Measurements from ENCODE around the gene VWC2.

VWC2 gene

DNA sequence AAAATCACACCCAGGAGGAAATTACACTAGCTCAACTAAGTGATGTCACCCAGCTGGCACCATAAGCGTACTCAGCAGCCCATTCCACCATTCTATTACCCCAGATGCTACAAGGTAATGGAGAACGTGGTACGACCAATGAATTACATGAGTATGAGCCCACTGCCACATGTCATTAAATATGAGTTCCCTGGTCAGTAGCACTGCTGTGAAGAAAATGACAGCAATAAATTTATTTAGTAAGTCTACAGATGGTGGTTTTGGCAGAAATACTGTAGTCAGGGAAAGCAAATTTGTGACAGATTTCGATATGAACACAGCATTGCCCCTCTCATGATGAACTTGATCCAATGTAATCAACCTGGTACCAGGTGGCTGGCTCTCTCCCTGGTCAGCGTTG, 154.2 kb downstream of the VWC2 start:
- no peak overlapping the region for H2BK5ac ChIP-seq (ENCODE audit: low read depth, low read length, poor library complexity, severe bottlenecking)
- no peak overlapping the region for H3K4ac ChIP-seq (ENCODE audit: low read depth in 1 of 2, low read length in 2 of 2)
- WGBS, result 70% methylated on average over 5 of the region's 5 CpGs
- no peak overlapping the region for H2BK120ac ChIP-seq (ENCODE audit: low read depth, low read length)
- H3K4me3 ChIP-seq (ENCODE audit: insufficient read depth in 1 of 2, low read depth in 1 of 2, low read length in 2 of 2), result no peak overlapping the region
- H3K9me3 ChIP-seq (ENCODE audit: control insufficient read depth, low read length), result peaks cover 8% of the 10 kb centered on the region
- H3K4me2 ChIP-seq (ENCODE audit: low read length, poor library complexity, severe bottlenecking), result no peak overlapping the region
- H2BK15ac ChIP-seq (ENCODE audit: low read depth, poor library complexity, severe bottlenecking), result no peak overlapping the region
- no peaks in the 10 kb centered on the region for H3K27me3 ChIP-seq (ENCODE audit: control insufficient read depth in 1 of 2, insufficient read depth in 1 of 2, low read length in 2 of 2)
- H3K79me1 ChIP-seq (replicated peaks; ENCODE audit: low read length, poor library complexity, severe bottlenecking), result no peaks in the 10 kb centered on the region
- no peaks in the 10 kb centered on the region for H3K36me3 ChIP-seq (ENCODE audit: control insufficient read depth in 1 of 2, insufficient read depth in 2 of 2, low read depth in 1 of 2, low read length in 2 of 2)
- H3K23ac ChIP-seq (ENCODE audit: low read length in 2 of 2), result no peak overlapping the region
- H2BK12ac ChIP-seq (ENCODE audit: low read length in 2 of 2), result no peak overlapping the region
- H4K91ac ChIP-seq (ENCODE audit: low read length), result no peak overlapping the region
- no peak overlapping the region for H4K8ac ChIP-seq (ENCODE audit: low read length)
- no peak overlapping the region for H3K9ac ChIP-seq (ENCODE audit: low read length)
- H3K4me1 ChIP-seq (ENCODE audit: control insufficient read depth, insufficient read depth, low read depth, low read length), result no peaks in the 10 kb centered on the region
- H3K18ac ChIP-seq (ENCODE audit: low read depth in 1 of 2, low read length in 2 of 2), result no peak overlapping the region
- H3K27ac ChIP-seq (ENCODE audit: low read length, poor library complexity, severe bottlenecking), result no peak overlapping the region
- no peak overlapping the region for H2AK5ac ChIP-seq (ENCODE audit: low read length, severe bottlenecking)
- no peak for DNase-seq
- H2AFZ ChIP-seq (ENCODE audit: low read depth, low read length), result no peak overlapping the region
- H3K14ac ChIP-seq (ENCODE audit: low read length in 2 of 2), result no peak overlapping the region

DNA sequence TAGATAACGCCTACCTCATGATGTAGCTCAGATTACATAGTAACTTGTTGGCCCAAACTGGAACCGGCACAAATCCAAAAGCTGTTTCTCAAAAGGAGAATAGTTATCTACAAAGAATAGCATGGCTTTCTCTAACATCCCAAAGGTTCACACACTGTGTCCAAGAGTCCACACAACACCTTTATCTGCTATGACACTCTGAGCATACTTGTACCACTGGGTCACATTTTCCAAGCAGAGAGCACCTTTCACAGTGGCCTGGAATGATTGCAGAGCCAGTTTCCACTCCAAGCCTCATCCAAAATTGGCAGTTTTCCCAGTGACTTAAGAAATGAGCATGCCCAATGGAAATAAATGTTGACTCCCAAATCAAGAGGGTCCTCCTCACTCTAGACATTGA, 155.3 kb downstream of the VWC2 start:
- WGBS, result 68% methylated on average over 2 of the region's 2 CpGs
- no peak overlapping the region for H2BK12ac ChIP-seq (ENCODE audit: low read length in 2 of 2)
- no peaks in the 10 kb centered on the region for H3K27me3 ChIP-seq (ENCODE audit: control insufficient read depth in 1 of 2, insufficient read depth in 1 of 2, low read length in 2 of 2)

DNA sequence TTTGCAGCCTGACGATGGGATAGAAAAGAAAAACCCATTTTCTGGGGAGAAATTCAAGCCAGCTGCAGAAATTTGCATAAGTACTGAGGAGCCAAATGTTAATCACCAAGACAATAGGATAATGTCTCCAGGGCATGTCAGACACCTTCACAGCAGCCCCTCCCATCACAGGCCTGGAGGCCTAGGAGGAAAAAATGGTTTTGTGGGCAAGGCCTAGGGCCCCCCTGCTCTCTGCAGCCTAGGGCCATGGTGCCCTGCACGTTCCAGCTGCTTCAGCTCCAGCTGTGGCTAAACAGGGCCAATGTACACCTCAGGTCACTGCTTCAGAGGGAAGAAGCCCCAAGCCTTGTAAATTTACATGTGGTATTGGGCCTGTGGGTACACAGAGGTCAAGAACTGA, 158.2 kb downstream of the VWC2 start:
- no peak overlapping the region for H3K4me3 ChIP-seq (ENCODE audit: insufficient read depth in 1 of 2, low read depth in 1 of 2, low read length in 2 of 2)
- no peak overlapping the region for H3K4ac ChIP-seq (ENCODE audit: low read depth in 1 of 2, low read length in 2 of 2)
- no peaks in the 10 kb centered on the region for H3K36me3 ChIP-seq (ENCODE audit: control insufficient read depth in 1 of 2, insufficient read depth in 2 of 2, low read depth in 1 of 2, low read length in 2 of 2)
- no peak overlapping the region for H3K27ac ChIP-seq (ENCODE audit: low read length, poor library complexity, severe bottlenecking)
- H2BK12ac ChIP-seq (ENCODE audit: low read length in 2 of 2), result no peak overlapping the region
- WGBS, result 68% methylated on average over 2 of the region's 2 CpGs
- DNase-seq, result no peak
- no peak overlapping the region for H3K18ac ChIP-seq (ENCODE audit: low read depth in 1 of 2, low read length in 2 of 2)
- H3K9me3 ChIP-seq (ENCODE audit: control insufficient read depth, low read length), result peaks cover 8% of the 10 kb centered on the region
- H2BK120ac ChIP-seq (ENCODE audit: low read depth, low read length), result no peak overlapping the region
- H3K14ac ChIP-seq (ENCODE audit: low read length in 2 of 2), result no peak overlapping the region
- no peaks in the 10 kb centered on the region for H3K79me1 ChIP-seq (replicated peaks; ENCODE audit: low read length, poor library complexity, severe bottlenecking)
- H4K91ac ChIP-seq (ENCODE audit: low read length), result no peak overlapping the region
- no peak overlapping the region for H2AFZ ChIP-seq (ENCODE audit: low read depth, low read length)
- H3K23ac ChIP-seq (ENCODE audit: low read length in 2 of 2), result no peak overlapping the region
- H2AK5ac ChIP-seq (ENCODE audit: low read length, severe bottlenecking), result no peak overlapping the region
- no peak overlapping the region for H3K9ac ChIP-seq (ENCODE audit: low read length)
- H4K8ac ChIP-seq (ENCODE audit: low read length), result no peak overlapping the region
- H2BK5ac ChIP-seq (ENCODE audit: low read depth, low read length, poor library complexity, severe bottlenecking), result no peak overlapping the region
- H2BK15ac ChIP-seq (ENCODE audit: low read depth, poor library complexity, severe bottlenecking), result no peak overlapping the region
- no peak overlapping the region for H3K4me2 ChIP-seq (ENCODE audit: low read length, poor library complexity, severe bottlenecking)
- no peaks in the 10 kb centered on the region for H3K27me3 ChIP-seq (ENCODE audit: control insufficient read depth in 1 of 2, insufficient read depth in 1 of 2, low read length in 2 of 2)
- no peaks in the 10 kb centered on the region for H3K4me1 ChIP-seq (ENCODE audit: control insufficient read depth, insufficient read depth, low read depth, low read length)

More for the DNA sequence above, 155.3 kb downstream of the VWC2 start:
- no peaks in the 10 kb centered on the region for H3K4me1 ChIP-seq (ENCODE audit: control insufficient read depth, insufficient read depth, low read depth, low read length)
- peaks cover 8% of the 10 kb centered on the region for H3K9me3 ChIP-seq (ENCODE audit: control insufficient read depth, low read length)
- H3K9ac ChIP-seq (ENCODE audit: low read length), result no peak overlapping the region
- no peak overlapping the region for H3K4me3 ChIP-seq (ENCODE audit: insufficient read depth in 1 of 2, low read depth in 1 of 2, low read length in 2 of 2)
- H3K4me2 ChIP-seq (ENCODE audit: low read length, poor library complexity, severe bottlenecking), result no peak overlapping the region
- no peak overlapping the region for H2BK15ac ChIP-seq (ENCODE audit: low read depth, poor library complexity, severe bottlenecking)
- no peak overlapping the region for H3K27ac ChIP-seq (ENCODE audit: low read length, poor library complexity, severe bottlenecking)
- H3K18ac ChIP-seq (ENCODE audit: low read depth in 1 of 2, low read length in 2 of 2), result no peak overlapping the region
- no peak overlapping the region for H2AFZ ChIP-seq (ENCODE audit: low read depth, low read length)
- H4K91ac ChIP-seq (ENCODE audit: low read length), result no peak overlapping the region
- H2BK120ac ChIP-seq (ENCODE audit: low read depth, low read length), result no peak overlapping the region
- H3K4ac ChIP-seq (ENCODE audit: low read depth in 1 of 2, low read length in 2 of 2), result no peak overlapping the region
- H3K79me1 ChIP-seq (replicated peaks; ENCODE audit: low read length, poor library complexity, severe bottlenecking), result no peaks in the 10 kb centered on the region
- H3K14ac ChIP-seq (ENCODE audit: low read length in 2 of 2), result no peak overlapping the region
- H4K8ac ChIP-seq (ENCODE audit: low read length), result no peak overlapping the region
- no peak for DNase-seq
- no peak overlapping the region for H3K23ac ChIP-seq (ENCODE audit: low read length in 2 of 2)
- H2AK5ac ChIP-seq (ENCODE audit: low read length, severe bottlenecking), result no peak overlapping the region
- H2BK5ac ChIP-seq (ENCODE audit: low read depth, low read length, poor library complexity, severe bottlenecking), result no peak overlapping the region
- no peaks in the 10 kb centered on the region for H3K36me3 ChIP-seq (ENCODE audit: control insufficient read depth in 1 of 2, insufficient read depth in 2 of 2, low read depth in 1 of 2, low read length in 2 of 2)

DNA sequence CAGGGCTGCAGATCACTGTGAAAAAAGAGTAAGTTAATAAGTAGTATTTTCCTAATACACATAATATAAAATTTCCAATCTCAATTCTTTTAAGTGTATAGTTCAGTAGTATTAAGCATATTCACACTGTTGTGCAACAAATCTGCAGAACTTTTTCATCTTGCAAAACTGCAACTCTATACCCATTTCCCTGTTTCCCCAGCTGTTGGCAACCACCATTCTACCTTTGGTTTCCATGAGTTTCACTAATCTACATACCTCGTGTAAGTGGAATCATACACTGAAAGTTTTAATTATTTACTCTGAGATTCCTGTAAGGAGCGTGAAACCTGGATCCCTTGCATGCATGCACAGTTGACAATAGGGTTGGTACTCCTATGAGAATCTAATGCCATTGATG, 164.2 kb downstream of the VWC2 start:
- Histone ChIP-seq H3K4me3 (ENCODE audit: insufficient read depth in 1 of 2, low read depth in 1 of 2, low read length in 2 of 2) (no peak overlapping the region), H3K36me3 (ENCODE audit: control insufficient read depth in 1 of 2, insufficient read depth in 2 of 2, low read depth in 1 of 2, low read length in 2 of 2) (no peaks in the 10 kb centered on the region), H3K27me3 (ENCODE audit: control insufficient read depth in 1 of 2, insufficient read depth in 1 of 2, low read length in 2 of 2) (no peaks in the 10 kb centered on the region)

More for the DNA sequence above, 164.2 kb downstream of the VWC2 start:
- Histone ChIP-seq H4K91ac (ENCODE audit: low read length) (no peak overlapping the region), H3K18ac (ENCODE audit: low read depth in 1 of 2, low read length in 2 of 2) (no peak overlapping the region), H2BK120ac (ENCODE audit: low read depth, low read length) (no peak overlapping the region), H3K4me2 (ENCODE audit: low read length, poor library complexity, severe bottlenecking) (no peak overlapping the region), H2AK5ac (ENCODE audit: low read length, severe bottlenecking) (no peak overlapping the region), H3K4me1 (ENCODE audit: control insufficient read depth, insufficient read depth, low read depth, low read length) (no peaks in the 10 kb centered on the region), H3K14ac (ENCODE audit: low read length in 2 of 2) (no peak overlapping the region), H2BK12ac (ENCODE audit: low read length in 2 of 2) (no peak overlapping the region), H3K23ac (ENCODE audit: low read length in 2 of 2) (no peak overlapping the region), H2BK15ac (ENCODE audit: low read depth, poor library complexity, severe bottlenecking) (no peak overlapping the region), H3K27ac (ENCODE audit: low read length, poor library complexity, severe bottlenecking) (no peak overlapping the region), H2BK5ac (ENCODE audit: low read depth, low read length, poor library complexity, severe bottlenecking) (no peak overlapping the region), H3K9me3 (ENCODE audit: control insufficient read depth, low read length) (peaks cover 22% of the 10 kb centered on the region), H3K4ac (ENCODE audit: low read depth in 1 of 2, low read length in 2 of 2) (no peak overlapping the region), H4K8ac (ENCODE audit: low read length) (no peak overlapping the region), H3K79me1 (replicated peaks; ENCODE audit: low read length, poor library complexity, severe bottlenecking) (no peaks in the 10 kb centered on the region), H2AFZ (ENCODE audit: low read depth, low read length) (no peak overlapping the region), H3K9ac (ENCODE audit: low read length) (no peak overlapping the region)
- whole genome bisulfite sequencing, result 81% methylated on average over 1 of the region's 2 CpGs
- DNase-seq, result no peak

Measured in mesenchymal stem cell (in vitro differentiated cells and primary cell).